Right lobe of liver (tissue), 6 donors: ENCODE measurements around the gene DLG2. TPM values are rescaled to one million over a fixed set of nuclear protein-coding genes. Genes with fewer than 3 reads are reported as not detected.

Experiments used
- ATAC-seq, 4 donors: fragments of 200-7000 bp; cut with Tn5 transposase; one replicate each; pipeline ENCODE4 v1.9.1; 2020; ENCODE audit warnings: mild to moderate bottlenecking in 4 of 4, moderate library complexity in 4 of 4
- DNase-seq, 3 donors: peaks; one replicate each; pipeline ENCODE4 v3.0.0-alpha.2; 2020
- H3K27ac ChIP-seq, 3 donors: fragments of 200-600 bp; one replicate each; pipeline ENCODE4 v1.8.0; 2022
- H3K27me3 ChIP-seq, 2 donors: fragments of 200-600 bp; one replicate each; pipeline ENCODE4 v1.8.0; 2022
- H3K36me3 ChIP-seq, 4 donors: fragments of 200-600 bp; sonication (generic) in 1 of 4; one replicate each; pipeline versions ENCODE4 v1.5.1 to v1.8.0; 2017 to 2022; ENCODE audit warnings: control low read depth in 1 of 4
- H3K4me1 ChIP-seq, 4 donors: fragments of 200-600 bp; sonication (generic) in 1 of 4; one replicate each; pipeline versions ENCODE4 v1.5.1 to v1.8.0; 2017 to 2022; ENCODE audit warnings: control low read depth in 1 of 4
- H3K4me3 ChIP-seq, 3 donors: fragments of 200-600 bp; one replicate each; pipeline ENCODE4 v1.8.0; 2022
- H3K9me3 ChIP-seq, 4 donors: fragments of 200-600 bp; sonication (generic) in 1 of 4; one replicate each; pipeline versions ENCODE4 v1.5.1 to v1.8.0; 2017 to 2022; ENCODE audit warnings: control low read depth in 1 of 4
- POLR2A ChIP-seq: fragments of 450-650 bp; IDR thresholded peaks from one replicate; pipeline ENCODE4 v1.6.1; 2017; ENCODE audit warnings: antibody characterized with exemption, mild to moderate bottlenecking
- WGBS: methylation state at CpG from one replicate; pipeline ENCODE4 v1.1.6; 2018; ENCODE audit warnings: low coverage, low lambda C conversion rate; ENCODE audit not compliant: insufficient coverage; ENCODE audit errors: missing lambda C conversion rate; 5-methylcytosine and 5-hydroxymethylcytosine counted together
- intact Hi-C, 2 donors: fragments of 100-400 bp; cut with DNase I; formaldehyde crosslinking; loops; one replicate each; pipeline versions ENCODE4 v1.11.2 to v1.14.1; 2022
- total RNA-seq, 6 experiments: library from RNA; depleted of rRNA in 2 of 6; stranded (reverse); fragments of >200 nt in 2 of 6; fragmentation: NEBNext Ultra II Directional in 3 of 6; extraction: Animal tissue kit (Norgen Biotek cat#: 25700) in 3 of 6; gene quantifications; one replicate each; pipeline versions ENCODE4 v1.1.0 to v1.2.4, GENCODE V29; 2016 to 2023
- TF ChIP-seq, protein P1 (sequence below), 4 donors: fragments of 200-600 bp in 3 of 4; fragments of 450-650 bp in 1 of 4; IDR thresholded peaks; one replicate each; pipeline versions ENCODE4 v1.5.1 to v1.8.0; 2016 to 2022; ENCODE audit warnings: antibody characterized with exemption in 4 of 4, mild to moderate bottlenecking in 2 of 4
- donor health status: DM: no; HTN: yes; CAD: no.
- donor health status: DM: no; HTN: no; CAD: no.
- donor health status: DM: no; HTN: no; CAD: no.
- donor health status: DM: no; HTN: yes; CAD: no.
- donor health status: DM: no; HTN: yes; CAD: no.

The DLG2 gene
- total RNA-seq, 6 experiments from 2014 or later = 1.2 to 6.4 (median 2.5) TPM

- Histone ChIP-seq H3K27ac (no peak overlapping the region), H3K27me3 (no peaks in the 10 kb centered on the region), H3K4me1 (peaks cover 0 to 10% (median 0%) of the 10 kb centered on the region in 4 donors), H3K4me3 (no peak overlapping the region), H3K36me3 (no peaks in the 10 kb centered on the region), H3K9me3 (no peaks in the 10 kb centered on the region)
- TF ChIP-seq, protein P1, sequence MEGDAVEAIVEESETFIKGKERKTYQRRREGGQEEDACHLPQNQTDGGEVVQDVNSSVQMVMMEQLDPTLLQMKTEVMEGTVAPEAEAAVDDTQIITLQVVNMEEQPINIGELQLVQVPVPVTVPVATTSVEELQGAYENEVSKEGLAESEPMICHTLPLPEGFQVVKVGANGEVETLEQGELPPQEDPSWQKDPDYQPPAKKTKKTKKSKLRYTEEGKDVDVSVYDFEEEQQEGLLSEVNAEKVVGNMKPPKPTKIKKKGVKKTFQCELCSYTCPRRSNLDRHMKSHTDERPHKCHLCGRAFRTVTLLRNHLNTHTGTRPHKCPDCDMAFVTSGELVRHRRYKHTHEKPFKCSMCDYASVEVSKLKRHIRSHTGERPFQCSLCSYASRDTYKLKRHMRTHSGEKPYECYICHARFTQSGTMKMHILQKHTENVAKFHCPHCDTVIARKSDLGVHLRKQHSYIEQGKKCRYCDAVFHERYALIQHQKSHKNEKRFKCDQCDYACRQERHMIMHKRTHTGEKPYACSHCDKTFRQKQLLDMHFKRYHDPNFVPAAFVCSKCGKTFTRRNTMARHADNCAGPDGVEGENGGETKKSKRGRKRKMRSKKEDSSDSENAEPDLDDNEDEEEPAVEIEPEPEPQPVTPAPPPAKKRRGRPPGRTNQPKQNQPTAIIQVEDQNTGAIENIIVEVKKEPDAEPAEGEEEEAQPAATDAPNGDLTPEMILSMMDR (IDR thresholded peaks at IDR 0.05) = no peak
- TF ChIP-seq POLR2A = no peak
- intact Hi-C loops = no loop called here
- 43% methylated on average over 3 of the region's 3 CpGs for WGBS
- DNase-seq (no peak), ATAC-seq (peak in 1 of 4 donors; percentile 56)
Measured at GRCh38 chr11:84227970-84228665, 1399.0 kb downstream of the DLG2 start.

- DNase-seq (no peak), ATAC-seq (no peak)
- no peak overlapping the region for H3K4me3 ChIP-seq
- no peaks in the 10 kb centered on the region for H3K36me3 ChIP-seq
- H3K27ac ChIP-seq = no peak overlapping the region
- H3K27me3 ChIP-seq = no peaks in the 10 kb centered on the region
- no peak for TF ChIP-seq POLR2A
- TF ChIP-seq, protein P1 (IDR thresholded peaks at IDR 0.05) = no peak
- H3K9me3 ChIP-seq = no peaks in the 10 kb centered on the region
- WGBS = 100% methylated on average over 1 of the region's 1 CpG
- H3K4me1 ChIP-seq = peaks cover 0 to 10% (median 0%) of the 10 kb centered on the region in 4 donors
- intact Hi-C loops = no loop called here
Measured at GRCh38 chr11:84224042-84224441, 1403.1 kb downstream of the DLG2 start.

DNA sequence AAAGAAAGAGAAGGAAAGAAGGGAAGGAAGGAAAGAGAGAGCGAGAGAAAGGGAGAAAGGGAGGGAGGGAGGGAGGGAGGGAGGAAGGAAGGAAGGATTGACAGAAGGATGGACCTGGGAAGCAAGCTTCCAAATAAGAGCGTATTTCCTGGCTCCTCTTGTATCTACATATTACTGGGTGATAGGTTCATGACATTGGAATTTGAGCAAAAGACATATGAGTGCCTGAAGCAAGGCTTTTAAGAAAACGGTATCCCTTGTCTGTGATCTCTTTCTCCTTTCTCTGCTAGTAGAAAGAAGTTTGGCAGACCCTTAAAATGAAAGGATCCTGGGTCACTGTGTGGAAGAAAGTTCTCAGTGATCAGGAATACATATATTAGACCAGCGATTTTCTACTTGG is 1408.8 kb downstream of the DLG2 start:
- no peaks in the 10 kb centered on the region for H3K9me3 ChIP-seq
- intact Hi-C loops = no loop called here
- WGBS = 72% methylated on average over 4 of the region's 4 CpGs
- H3K4me1 ChIP-seq = no peaks in the 10 kb centered on the region
- no peaks in the 10 kb centered on the region for H3K27me3 ChIP-seq
- TF ChIP-seq POLR2A = no peak
- TF ChIP-seq, protein P1 (IDR thresholded peaks at IDR 0.05) = no peak
- DNase-seq (no peak), ATAC-seq (no peak)
- H3K4me3 ChIP-seq = no peak overlapping the region
- no peak overlapping the region for H3K27ac ChIP-seq
- H3K36me3 ChIP-seq = no peaks in the 10 kb centered on the region

- intact Hi-C loops = no loop called here
- Histone ChIP-seq H3K4me1 (no peaks in the 10 kb centered on the region), H3K27ac (no peak overlapping the region), H3K4me3 (no peak overlapping the region), H3K36me3 (no peaks in the 10 kb centered on the region), H3K9me3 (no peaks in the 10 kb centered on the region), H3K27me3 (no peaks in the 10 kb centered on the region)
- no peak for ATAC-seq
- no peak for DNase-seq
- 71% methylated on average over 1 of the region's 1 CpG for WGBS
- TF ChIP-seq, protein P1 (IDR thresholded peaks at IDR 0.05) = no peak
- no peak for TF ChIP-seq POLR2A
Measured at GRCh38 chr11:84215672-84216071, 1411.5 kb downstream of the DLG2 start.
